ENCODE results near the gene ANTXR2. TPM values are rescaled to one million over a fixed set of nuclear protein-coding genes. Genes with fewer than 3 reads are reported as not detected.

Gene ANTXR2
- total and polyA plus RNA-seq, 2 of the 8 experiments (the other 6 are each of a cell fraction or from before 2014, with no cell fraction given) = 1.1 to 7.5 TPM

DNA sequence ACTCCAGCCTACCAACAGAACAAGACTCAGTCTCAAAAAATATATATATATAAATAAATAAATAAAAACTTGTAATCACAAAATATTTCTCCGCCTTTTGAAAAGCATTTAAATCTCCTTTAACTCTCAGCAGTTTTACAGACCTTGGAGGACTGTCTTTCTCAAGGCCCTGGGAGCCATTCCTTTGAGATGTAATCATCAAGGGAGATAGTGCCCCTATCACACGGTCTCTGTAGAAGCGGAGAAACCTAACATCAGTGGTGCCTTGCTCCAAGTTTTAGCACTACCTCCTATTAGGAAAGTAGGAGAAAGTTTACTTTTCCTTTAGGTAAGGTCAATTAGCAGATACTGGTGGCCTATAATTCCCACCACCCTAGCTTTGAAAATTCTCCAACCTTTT lies 58.5 kb downstream of the ANTXR2 start:
- ChIA-PET CTCF (ENCODE audit: partially characterized antibody) (no interaction called here), POLR2A (ENCODE audit: partially characterized antibody) (no interaction called here)
- no peaks in the 10 kb centered on the region for H3K27me3 ChIP-seq (replicated peaks in 1 of 4; ENCODE audit: control insufficient read depth in 3 of 4, extremely low read depth in 1 of 4, insufficient read depth in 3 of 4, low read length in 3 of 4)
- no peak overlapping the region for H3K4me3 ChIP-seq (ENCODE audit: extremely low read depth in 1 of 4, insufficient read depth in 2 of 4, low read depth in 3 of 4, low read length in 4 of 4)
- no peak overlapping the region for H2BK20ac ChIP-seq (ENCODE audit: low read length)
- H4K5ac ChIP-seq (ENCODE audit: insufficient read length, low read depth, low read length) = no peak overlapping the region
- no peaks in the 10 kb centered on the region for H4K20me1 ChIP-seq (replicated peaks in 1 of 2; ENCODE audit: control insufficient read depth in 1 of 2, insufficient read depth in 2 of 2, low read length in 2 of 2)
- H2BK15ac ChIP-seq (ENCODE audit: low read length) = no peak overlapping the region
- H4K8ac ChIP-seq (ENCODE audit: extremely low read depth, insufficient read depth, low read length) = no peak overlapping the region
- H3K9ac ChIP-seq (replicated peaks in 1 of 4; ENCODE audit: extremely low read depth in 1 of 4, low read depth in 3 of 4, low read length in 3 of 4) = no peak overlapping the region
- no peaks in the 10 kb centered on the region; a peak in 1 of 7 replicates for H3K4me1 ChIP-seq (replicated peaks in 1 of 4; ENCODE audit: control insufficient read depth in 3 of 4, insufficient read depth in 4 of 4, low read length in 3 of 4)
- no peak overlapping the region for H2BK12ac ChIP-seq (ENCODE audit: low read depth, low read length)
- DNase-seq (ENCODE audit: low read depth in 1 of 2, low spot score in 2 of 2) = no peak
- no peak overlapping the region for H3K18ac ChIP-seq (ENCODE audit: extremely low read depth, low read length)
- TF ChIP-seq EGR1 (IDR thresholded peaks at IDR 0.05; ENCODE audit: borderline replicate concordance, low read depth, low read length) (no peak), TAF1 (IDR thresholded peaks at IDR 0.05; ENCODE audit: low read depth, low read length) (no peak)
- TF ChIP-seq, protein P1, sequence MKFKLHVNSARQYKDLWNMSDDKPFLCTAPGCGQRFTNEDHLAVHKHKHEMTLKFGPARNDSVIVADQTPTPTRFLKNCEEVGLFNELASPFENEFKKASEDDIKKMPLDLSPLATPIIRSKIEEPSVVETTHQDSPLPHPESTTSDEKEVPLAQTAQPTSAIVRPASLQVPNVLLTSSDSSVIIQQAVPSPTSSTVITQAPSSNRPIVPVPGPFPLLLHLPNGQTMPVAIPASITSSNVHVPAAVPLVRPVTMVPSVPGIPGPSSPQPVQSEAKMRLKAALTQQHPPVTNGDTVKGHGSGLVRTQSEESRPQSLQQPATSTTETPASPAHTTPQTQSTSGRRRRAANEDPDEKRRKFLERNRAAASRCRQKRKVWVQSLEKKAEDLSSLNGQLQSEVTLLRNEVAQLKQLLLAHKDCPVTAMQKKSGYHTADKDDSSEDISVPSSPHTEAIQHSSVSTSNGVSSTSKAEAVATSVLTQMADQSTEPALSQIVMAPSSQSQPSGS (IDR thresholded peaks at IDR 0.05; ENCODE audit: low read length) = no peak
- no peak overlapping the region for H2AK5ac ChIP-seq (ENCODE audit: low read depth, low read length)
- H3K79me2 ChIP-seq (ENCODE audit: control insufficient read depth in 1 of 2, insufficient read depth in 2 of 2, low read length in 2 of 2) = no peaks in the 10 kb centered on the region
- H3K9me3 ChIP-seq (ENCODE audit: insufficient read depth in 2 of 2, low read depth in 1 of 2, low read length in 1 of 2) = no peaks in the 10 kb centered on the region
- H3K4me2 ChIP-seq (ENCODE audit: insufficient read depth in 1 of 2, low read depth in 2 of 2, low read length in 2 of 2) = no peak overlapping the region
- no peak overlapping the region for H2AFZ ChIP-seq (ENCODE audit: low read length)
- H3K23me2 ChIP-seq (ENCODE audit: low read depth, low read length) = no peaks in the 10 kb centered on the region; the same call in 1 of the 2 replicates
- no peak overlapping the region for H3K27ac ChIP-seq (ENCODE audit: low read depth, low read length)
- no peak overlapping the region for H3K14ac ChIP-seq (ENCODE audit: insufficient read length)
- no peak overlapping the region for H3K4ac ChIP-seq (replicated peaks; ENCODE audit: insufficient read length, low read depth, low read length)
- FAIRE-seq = no peak
- H2BK5ac ChIP-seq (ENCODE audit: low read depth, low read length) = no peak overlapping the region
- no peak overlapping the region for H3K56ac ChIP-seq (replicated peaks; ENCODE audit: insufficient read length, low read depth, low read length)
- no peak overlapping the region for H2BK120ac ChIP-seq (replicated peaks; ENCODE audit: low read depth, low read length)
- H3K23ac ChIP-seq (ENCODE audit: insufficient read length) = no peak overlapping the region
- WGBS, 2 experiments (ENCODE audit: extremely low coverage in 1 of 2, insufficient coverage in 1 of 2, insufficient read length in 1 of 2, insufficient replicate concordance in 2 of 2, low coverage in 1 of 2, low lambda C conversion rate in 2 of 2, missing lambda C conversion rate in 1 of 2) = 98% methylated on average over 3 of the region's 3 CpGs; no CpG with 5 or more reads in 1 of the 2 experiments
- no peaks in the 10 kb centered on the region for H3K36me3 ChIP-seq (ENCODE audit: control insufficient read depth in 2 of 4, insufficient read depth in 4 of 4, low read length in 3 of 4)
- H4K91ac ChIP-seq (replicated peaks; ENCODE audit: insufficient read length, low read length) = no peak overlapping the region
- no peaks in the 10 kb centered on the region for H3K79me1 ChIP-seq (ENCODE audit: low read depth, low read length)

Measured in H1 (cell line).